Thyroid gland (tissue), 4 donors: ENCODE results near the gene JUP.

Experiments used
- POLR2A ChIP-seq, 2 donors: fragments of 450-650 bp; IDR thresholded peaks; one replicate each; pipeline ENCODE4 v1.6.1; 2017; ENCODE audit warnings: antibody characterized with exemption in 2 of 2, mild to moderate bottlenecking in 2 of 2, moderate library complexity in 1 of 2
- TF ChIP-seq, protein P1 (sequence below), 6 experiments: fragments of 200-600 bp in 3 of 6; fragments of 450-650 bp in 3 of 6; sonication (generic) in 3 of 6; IDR thresholded peaks; one replicate each; pipeline ENCODE4 v1.5.1; 2016 to 2019; ENCODE audit warnings: antibody characterized with exemption in 6 of 6, mild to moderate bottlenecking in 2 of 6, inconsistent platforms in 1 of 6, moderate library complexity in 1 of 6

DNA sequence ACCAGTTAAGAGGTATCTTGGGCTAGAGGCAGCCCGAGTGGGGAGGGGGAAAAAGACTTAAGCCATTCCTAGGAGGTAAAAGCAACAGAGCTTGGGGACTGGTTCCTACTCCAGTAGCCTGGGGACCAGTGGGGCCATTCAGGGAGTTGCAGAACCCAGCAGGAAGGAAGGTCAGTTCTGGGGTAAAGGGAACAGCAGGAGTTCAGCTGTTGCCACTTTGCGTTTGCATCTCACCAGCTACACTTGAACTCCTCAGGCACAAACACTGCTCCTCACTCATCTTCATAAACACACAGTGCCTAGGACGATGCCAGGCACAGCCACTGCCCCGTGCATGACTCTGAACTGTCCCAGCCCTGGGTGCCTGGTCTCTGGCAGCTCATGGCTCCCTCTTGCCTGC is 56.0 kb downstream of the JUP start:
- TF ChIP-seq, protein P1, sequence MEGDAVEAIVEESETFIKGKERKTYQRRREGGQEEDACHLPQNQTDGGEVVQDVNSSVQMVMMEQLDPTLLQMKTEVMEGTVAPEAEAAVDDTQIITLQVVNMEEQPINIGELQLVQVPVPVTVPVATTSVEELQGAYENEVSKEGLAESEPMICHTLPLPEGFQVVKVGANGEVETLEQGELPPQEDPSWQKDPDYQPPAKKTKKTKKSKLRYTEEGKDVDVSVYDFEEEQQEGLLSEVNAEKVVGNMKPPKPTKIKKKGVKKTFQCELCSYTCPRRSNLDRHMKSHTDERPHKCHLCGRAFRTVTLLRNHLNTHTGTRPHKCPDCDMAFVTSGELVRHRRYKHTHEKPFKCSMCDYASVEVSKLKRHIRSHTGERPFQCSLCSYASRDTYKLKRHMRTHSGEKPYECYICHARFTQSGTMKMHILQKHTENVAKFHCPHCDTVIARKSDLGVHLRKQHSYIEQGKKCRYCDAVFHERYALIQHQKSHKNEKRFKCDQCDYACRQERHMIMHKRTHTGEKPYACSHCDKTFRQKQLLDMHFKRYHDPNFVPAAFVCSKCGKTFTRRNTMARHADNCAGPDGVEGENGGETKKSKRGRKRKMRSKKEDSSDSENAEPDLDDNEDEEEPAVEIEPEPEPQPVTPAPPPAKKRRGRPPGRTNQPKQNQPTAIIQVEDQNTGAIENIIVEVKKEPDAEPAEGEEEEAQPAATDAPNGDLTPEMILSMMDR (IDR thresholded peaks at IDR 0.05) = no peak
- TF ChIP-seq POLR2A (IDR thresholded peaks at IDR 0.05) = no peak
